AG09319 (cell line): Measurements from ENCODE around the gene PFKM.

Experiments used
- DNase-seq: peaks from one replicate; pipeline ENCODE4 v3.0.0-alpha.2; 2010; ENCODE audit warnings: low read depth; ENCODE audit errors: extremely low read depth
- CTCF ChIP-seq: IDR thresholded peaks from 2 replicates; pipeline ENCODE4 v1.5.1; 2011; ENCODE audit warnings: low read depth, mild to moderate bottlenecking, inconsistent platforms, low read length, moderate library complexity

The PFKM gene

GRCh38 chr12:48119078-48119833, at the start of gene PFKM:
Gene PFKM, plus strand, starts transcription at chr12:48119364. Its CDS starts 3,411 bp downstream, at chr12:48122775.
- TF ChIP-seq CTCF: no peak
- peak; percentile 76 for DNase-seq

- DNase-seq: no peak
- TF ChIP-seq CTCF: no peak
Observed at GRCh38 chr12:48070033-48070432, 49.1 kb upstream of the PFKM start.

GRCh38 chr12:48070731-48071130, 48.4 kb upstream of the PFKM start:
- DNase-seq: no peak
- no peak for TF ChIP-seq CTCF

GRCh38 chr12:48071808-48072207, 47.4 kb upstream of the PFKM start:
- DNase-seq: no peak
- TF ChIP-seq CTCF: no peak

- no peak for DNase-seq
- TF ChIP-seq CTCF: no peak
Observed at GRCh38 chr12:48072266-48072665, 46.9 kb upstream of the PFKM start.

- no peak for TF ChIP-seq CTCF
Observed at GRCh38 chr12:48074266-48074665, 44.9 kb upstream of the PFKM start.

GRCh38 chr12:48075832-48076231, 43.3 kb upstream of the PFKM start:
- TF ChIP-seq CTCF: no peak
- DNase-seq: no peak

More at GRCh38 chr12:48074266-48074665, 44.9 kb upstream of the PFKM start:
- DNase-seq: no peak
